ENCODE measurements around the gene OBSCN. TPM values are rescaled to one million over a fixed set of nuclear protein-coding genes. Genes with fewer than 3 reads are reported as not detected.

OBSCN gene
- total and polyA plus RNA-seq, 2 experiments from 2014 or later = 1.1 to 5.2 TPM

GRCh38 chr1:228378090-228378872, 170.4 kb downstream of the OBSCN start:
- Histone ChIP-seq H2AFZ (peak overlapping the region; percentile 85), H3K4me1 (ENCODE audit: insufficient read depth) (no peaks in the 10 kb centered on the region), H3K9ac (peak overlapping the region; percentile 67), H4K20me1 (ENCODE audit: insufficient read depth) (no peaks in the 10 kb centered on the region), H3K9me2 (ENCODE audit: insufficient read depth) (no peaks in the 10 kb centered on the region), H3K36me3 (ENCODE audit: low read depth) (no peaks in the 10 kb centered on the region), H3K79me2 (ENCODE audit: insufficient read depth) (no peaks in the 10 kb centered on the region), H3K27ac (no peak overlapping the region), H3K9me3 (ENCODE audit: low read depth) (no peaks in the 10 kb centered on the region), H3K4me3 (peak overlapping the region; percentile 80), H3K27me3 (replicated peaks; ENCODE audit: insufficient read depth) (no peaks in the 10 kb centered on the region), H3K4me2 (ENCODE audit: unreplicated experiment) (peak overlapping the region; percentile 78), H3F3A (ENCODE audit: insufficient read depth) (no peaks in the 10 kb centered on the region)
- in situ Hi-C loops (cut with MboI) = no loop called here
- TF ChIP-seq EZH2phosphoT487 (IDR thresholded peaks at IDR 0.05; ENCODE audit: insufficient read depth, low read depth) (no peak), EZH2 (IDR thresholded peaks at IDR 0.05; ENCODE audit: insufficient read depth, poor library complexity, severe bottlenecking) (no peak)
- 5 to 6% methylated on average over 38 to 73 of the region's 73 CpGs for WGBS, 2 experiments (ENCODE audit: low coverage in 1 of 2, low lambda C conversion rate in 2 of 2, missing lambda C conversion rate in 2 of 2)
- peak; percentile 88 for DNase-seq

- Histone ChIP-seq H3K9me3 (ENCODE audit: low read depth) (no peaks in the 10 kb centered on the region), H4K20me1 (ENCODE audit: insufficient read depth) (no peaks in the 10 kb centered on the region), H3K4me1 (ENCODE audit: insufficient read depth) (no peaks in the 10 kb centered on the region), H3K9me2 (ENCODE audit: insufficient read depth) (no peaks in the 10 kb centered on the region), H3K27ac (no peak overlapping the region), H3F3A (ENCODE audit: insufficient read depth) (no peaks in the 10 kb centered on the region), H3K4me3 (peak overlapping the region; percentile 80), H3K9ac (peak overlapping the region; percentile 67), H3K4me2 (ENCODE audit: unreplicated experiment) (peak overlapping the region; percentile 78), H3K79me2 (ENCODE audit: insufficient read depth) (no peaks in the 10 kb centered on the region), H2AFZ (peak overlapping the region; percentile 85), H3K27me3 (replicated peaks; ENCODE audit: insufficient read depth) (no peaks in the 10 kb centered on the region), H3K36me3 (ENCODE audit: low read depth) (no peaks in the 10 kb centered on the region)
- TF ChIP-seq EZH2 (IDR thresholded peaks at IDR 0.05; ENCODE audit: insufficient read depth, poor library complexity, severe bottlenecking) (no peak), EZH2phosphoT487 (IDR thresholded peaks at IDR 0.05; ENCODE audit: insufficient read depth, low read depth) (no peak)
- in situ Hi-C loops (cut with MboI) = no loop called here
- peak; percentile 63 for DNase-seq
- WGBS, 2 experiments (ENCODE audit: low coverage in 1 of 2, low lambda C conversion rate in 2 of 2, missing lambda C conversion rate in 2 of 2) = 8 to 10% methylated on average over 46 to 48 of the region's 48 CpGs
These were observed 171.1 kb downstream of the OBSCN start for GRCh38 chr1:228378873-228379460.

GRCh38 chr1:228379666-228380065, 171.8 kb downstream of the OBSCN start:
- Histone ChIP-seq H3K9me2 (ENCODE audit: insufficient read depth) (no peaks in the 10 kb centered on the region), H3K27ac (no peak overlapping the region), H4K20me1 (ENCODE audit: insufficient read depth) (no peaks in the 10 kb centered on the region), H3K36me3 (ENCODE audit: low read depth) (no peaks in the 10 kb centered on the region), H3F3A (ENCODE audit: insufficient read depth) (no peaks in the 10 kb centered on the region), H3K9ac (no peak overlapping the region), H3K4me3 (no peak overlapping the region), H3K9me3 (ENCODE audit: low read depth) (no peaks in the 10 kb centered on the region), H3K4me2 (ENCODE audit: unreplicated experiment) (peak overlapping the region; percentile 78), H3K27me3 (replicated peaks; ENCODE audit: insufficient read depth) (no peaks in the 10 kb centered on the region), H3K79me2 (ENCODE audit: insufficient read depth) (no peaks in the 10 kb centered on the region), H2AFZ (no peak overlapping the region), H3K4me1 (ENCODE audit: insufficient read depth) (no peaks in the 10 kb centered on the region)
- in situ Hi-C loops (cut with MboI) = no loop called here
- no peak for DNase-seq
- 71 to 78% methylated on average over 8 of the region's 8 CpGs for WGBS, 2 experiments (ENCODE audit: low coverage in 1 of 2, low lambda C conversion rate in 2 of 2, missing lambda C conversion rate in 2 of 2)
- no peak for TF ChIP-seq EZH2 (IDR thresholded peaks at IDR 0.05; ENCODE audit: insufficient read depth, poor library complexity, severe bottlenecking)
- no peak for TF ChIP-seq EZH2phosphoT487 (IDR thresholded peaks at IDR 0.05; ENCODE audit: insufficient read depth, low read depth)

- H3K9me3 ChIP-seq (ENCODE audit: low read depth) = no peaks in the 10 kb centered on the region
- no peak for TF ChIP-seq EZH2 (IDR thresholded peaks at IDR 0.05; ENCODE audit: insufficient read depth, poor library complexity, severe bottlenecking)
- H3K36me3 ChIP-seq (ENCODE audit: low read depth) = no peaks in the 10 kb centered on the region
- no peaks in the 10 kb centered on the region for H4K20me1 ChIP-seq (ENCODE audit: insufficient read depth)
- no peak overlapping the region for H2AFZ ChIP-seq
- 46 to 54% methylated on average over 2 of the region's 2 CpGs for WGBS, 2 experiments (ENCODE audit: low coverage in 1 of 2, low lambda C conversion rate in 2 of 2, missing lambda C conversion rate in 2 of 2)
- no peaks in the 10 kb centered on the region for H3F3A ChIP-seq (ENCODE audit: insufficient read depth)
- no peaks in the 10 kb centered on the region for H3K79me2 ChIP-seq (ENCODE audit: insufficient read depth)
- DNase-seq = no peak
- no peak overlapping the region for H3K4me2 ChIP-seq (ENCODE audit: unreplicated experiment)
- H3K4me1 ChIP-seq (ENCODE audit: insufficient read depth) = no peaks in the 10 kb centered on the region
- in situ Hi-C loops (cut with MboI) = no loop called here
- no peak overlapping the region for H3K27ac ChIP-seq
- no peaks in the 10 kb centered on the region for H3K9me2 ChIP-seq (ENCODE audit: insufficient read depth)
- H3K9ac ChIP-seq = no peak overlapping the region
- H3K27me3 ChIP-seq (replicated peaks; ENCODE audit: insufficient read depth) = no peaks in the 10 kb centered on the region
- H3K4me3 ChIP-seq = no peak overlapping the region
These were observed 173.5 kb downstream of the OBSCN start for GRCh38 chr1:228381356-228381755.
